ENCODE data around the gene CSF1.

DNA sequence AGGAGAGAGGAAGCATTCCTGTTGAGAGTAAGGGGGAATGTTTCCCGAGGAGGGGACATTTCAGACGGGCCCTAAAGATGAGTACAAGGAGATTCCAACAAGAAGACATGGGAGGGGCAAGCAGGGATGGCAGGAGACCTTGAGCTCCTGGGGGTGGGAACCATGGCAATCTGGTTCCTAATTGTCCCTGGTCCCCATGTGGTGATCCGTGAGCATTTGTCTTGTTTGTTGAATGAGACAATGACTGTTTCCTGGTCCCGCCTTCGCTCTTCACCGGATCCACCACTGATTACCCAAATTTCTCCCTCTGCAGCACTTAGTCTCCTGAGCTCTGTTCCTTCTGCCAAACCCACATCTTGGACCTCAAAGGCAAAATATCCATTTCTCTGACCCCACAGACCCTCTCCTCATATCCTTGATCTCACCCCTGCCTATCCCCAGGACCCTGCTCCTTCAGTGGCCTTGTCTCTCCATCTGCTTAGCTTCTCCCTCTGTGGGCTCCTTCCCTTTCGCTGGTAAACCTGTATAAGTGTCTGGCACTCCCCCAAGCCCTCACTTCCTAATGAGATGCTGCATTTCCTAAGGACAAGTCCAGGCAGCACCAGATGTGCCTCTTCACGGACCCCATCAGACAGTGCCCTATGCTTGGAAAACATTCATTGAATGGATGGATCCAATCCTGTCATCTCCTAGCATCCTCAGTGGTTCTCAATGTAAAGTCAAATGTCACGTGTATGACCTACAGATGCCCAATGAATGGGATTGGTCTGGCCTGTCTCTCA lies 8.3 kb upstream of the CSF1 start:
- TF ChIP-seq, protein P1, sequence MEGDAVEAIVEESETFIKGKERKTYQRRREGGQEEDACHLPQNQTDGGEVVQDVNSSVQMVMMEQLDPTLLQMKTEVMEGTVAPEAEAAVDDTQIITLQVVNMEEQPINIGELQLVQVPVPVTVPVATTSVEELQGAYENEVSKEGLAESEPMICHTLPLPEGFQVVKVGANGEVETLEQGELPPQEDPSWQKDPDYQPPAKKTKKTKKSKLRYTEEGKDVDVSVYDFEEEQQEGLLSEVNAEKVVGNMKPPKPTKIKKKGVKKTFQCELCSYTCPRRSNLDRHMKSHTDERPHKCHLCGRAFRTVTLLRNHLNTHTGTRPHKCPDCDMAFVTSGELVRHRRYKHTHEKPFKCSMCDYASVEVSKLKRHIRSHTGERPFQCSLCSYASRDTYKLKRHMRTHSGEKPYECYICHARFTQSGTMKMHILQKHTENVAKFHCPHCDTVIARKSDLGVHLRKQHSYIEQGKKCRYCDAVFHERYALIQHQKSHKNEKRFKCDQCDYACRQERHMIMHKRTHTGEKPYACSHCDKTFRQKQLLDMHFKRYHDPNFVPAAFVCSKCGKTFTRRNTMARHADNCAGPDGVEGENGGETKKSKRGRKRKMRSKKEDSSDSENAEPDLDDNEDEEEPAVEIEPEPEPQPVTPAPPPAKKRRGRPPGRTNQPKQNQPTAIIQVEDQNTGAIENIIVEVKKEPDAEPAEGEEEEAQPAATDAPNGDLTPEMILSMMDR (conservative IDR thresholded peaks at IDR 0.05 in 1 of 2, IDR thresholded peaks at IDR 0.05 in 1 of 2; ENCODE audit: extremely low read depth in 1 of 2, insufficient read depth in 1 of 2, low read depth in 1 of 2, low read length in 2 of 2), result no peak
- TF ChIP-seq EZH2 (IDR thresholded peaks at IDR 0.05; ENCODE audit: borderline replicate concordance, low read length), result no peak
